Fibroblast of skin of right quadriceps (primary cell): ENCODE data around the gene PLCL1.
"Not testable (repeated sequence)": the region's sequence is repeated elsewhere in the genome, so short reads cannot be mapped to it uniquely, and the experiment has no call there.

Source experiments
- DNase-seq: peaks from one replicate; pipeline ENCODE4 v3.0.0-alpha.2; 2013

The PLCL1 gene

GRCh38 chr2:197810491-197810890 lies 6.1 kb downstream of the PLCL1 start:
- no peak for DNase-seq

- peak; percentile 49 for DNase-seq
Observed at GRCh38 chr2:197813093-197813787, 8.8 kb downstream of the PLCL1 start.

GRCh38 chr2:197814526-197814925 lies 10.1 kb downstream of the PLCL1 start:
- DNase-seq = no peak

GRCh38 chr2:197821550-197822289 lies 17.3 kb downstream of the PLCL1 start:
- DNase-seq = no peak

- DNase-seq = no peak
Observed at GRCh38 chr2:197822333-197822732, 17.9 kb downstream of the PLCL1 start.

- DNase-seq = peak; percentile 24
Observed at GRCh38 chr2:197827618-197828017, 23.2 kb downstream of the PLCL1 start.

- DNase-seq = peak; percentile 57
Observed at GRCh38 chr2:197828464-197829135, 24.2 kb downstream of the PLCL1 start.

- not testable (repeated sequence) for DNase-seq
Observed at GRCh38 chr2:197834771-197835170, 30.4 kb downstream of the PLCL1 start.

GRCh38 chr2:197835293-197835692 lies 30.9 kb downstream of the PLCL1 start:
- no peak for DNase-seq

- peak; percentile 18 for DNase-seq
Observed at GRCh38 chr2:197838036-197838435, 33.6 kb downstream of the PLCL1 start.

- DNase-seq = no peak
Observed at GRCh38 chr2:197838579-197838978, 34.2 kb downstream of the PLCL1 start.

GRCh38 chr2:197839327-197839726 lies 34.9 kb downstream of the PLCL1 start:
- DNase-seq = no peak

- DNase-seq = no peak
Observed at GRCh38 chr2:197839856-197840255, 35.5 kb downstream of the PLCL1 start.

- DNase-seq = no peak
Observed at GRCh38 chr2:197846128-197846527, 41.7 kb downstream of the PLCL1 start.

- peak; percentile 72 for DNase-seq
Observed at GRCh38 chr2:197846777-197847176, 42.4 kb downstream of the PLCL1 start.

GRCh38 chr2:197847651-197848401 lies 43.4 kb downstream of the PLCL1 start:
- DNase-seq = no peak

- no peak for DNase-seq
Observed at GRCh38 chr2:197848602-197849001, 44.2 kb downstream of the PLCL1 start.

- no peak for DNase-seq
Observed at GRCh38 chr2:197850882-197851450, 46.6 kb downstream of the PLCL1 start.

- no peak for DNase-seq
Observed at GRCh38 chr2:197851451-197851850, 47.1 kb downstream of the PLCL1 start.

- no peak for DNase-seq
Observed at GRCh38 chr2:197852108-197852507, 47.7 kb downstream of the PLCL1 start.

- no peak for DNase-seq
Observed at GRCh38 chr2:197853549-197853948, 49.2 kb downstream of the PLCL1 start.

GRCh38 chr2:197857476-197858107 lies 53.2 kb downstream of the PLCL1 start:
- DNase-seq = no peak
